Gastrocnemius medialis (tissue), 4 donors: ENCODE measurements around the gene NOVA1. TPM values are rescaled to one million over a fixed set of nuclear protein-coding genes. Genes with fewer than 3 reads are reported as not detected.

Source experiments
- ATAC-seq, 2 donors: fragments of 150-250 bp; one replicate each; pipeline ENCODE4 v1.9.1; 2016
- DNase-seq, 2 donors: peaks; one replicate each; pipeline ENCODE4 v3.0.0-alpha.2; 2019
- H3K27ac ChIP-seq, 4 donors: fragments of 200-600 bp; sonication (generic); 1 replicate in 1 of 4; 2 replicates in 3 of 4; pipeline ENCODE4 v1.5.1; 2016 to 2018; ENCODE audit warnings: mild to moderate bottlenecking in 2 of 4, moderate library complexity in 1 of 4
- H3K27me3 ChIP-seq, 3 donors: fragments of 200-600 bp; sonication (generic) in 2 of 3; 1 replicate in 1 of 3; 2 replicates in 2 of 3; pipeline versions ENCODE4 v1.5.1 to v1.6.0; 2016 to 2019; ENCODE audit warnings: mild to moderate bottlenecking in 1 of 3, moderate library complexity in 1 of 3
- H3K36me3 ChIP-seq, 2 donors: fragments of 200-600 bp; sonication (generic) in 1 of 2; one replicate each; pipeline ENCODE4 v1.5.1; 2017 to 2018
- H3K4me1 ChIP-seq, 2 donors: fragments of 200-600 bp; sonication (generic) in 1 of 2; one replicate each; pipeline ENCODE4 v1.5.1; 2016 to 2017; ENCODE audit warnings: mild to moderate bottlenecking in 2 of 2
- H3K4me3 ChIP-seq, 4 donors: fragments of 200-600 bp; sonication (generic) in 3 of 4; 1 replicate in 1 of 4; 2 replicates in 3 of 4; pipeline ENCODE4 v1.5.1; 2016 to 2019; ENCODE audit warnings: mild to moderate bottlenecking in 2 of 4
- H3K9me3 ChIP-seq, 3 donors: fragments of 200-600 bp; sonication (generic) in 2 of 3; 1 replicate in 1 of 3; 2 replicates in 2 of 3; pipeline ENCODE4 v1.5.1; 2016 to 2019
- POLR2A ChIP-seq, 2 donors: fragments of 450-650 bp; IDR thresholded peaks; one replicate each; pipeline ENCODE4 v1.6.1; 2017; ENCODE audit warnings: antibody characterized with exemption in 2 of 2, mild to moderate bottlenecking in 2 of 2, moderate library complexity in 2 of 2
- in situ Hi-C, 4 donors: fragments of 200-750 bp; cut with MboI; loops; one replicate each; pipeline versions ENCODE4 v1.15.0 to v1.8.0; 2017; ENCODE audit warnings: low sequenced_read_pairs in 4 of 4
- intact Hi-C: fragments of 100-400 bp; cut with DNase I; formaldehyde crosslinking; loops from one replicate; pipeline ENCODE4 v1.15.1; 2023; ENCODE audit warnings: low total_unique reads
- total RNA-seq, 4 donors: library from RNA; depleted of rRNA; stranded (reverse); fragments of >200 nt; gene quantifications; one replicate each; pipeline versions ENCODE4 v1.1.0 to v1.2.3, GENCODE V29; 2016
- TF ChIP-seq, protein P1 (sequence below), 5 experiments: fragments of 450-650 bp in 3 of 5; fragments of 200-600 bp in 2 of 5; sonication (generic) in 2 of 5; IDR thresholded peaks in 4 of 5; conservative IDR thresholded peaks in 1 of 5; 1 replicate in 4 of 5; 2 replicates in 1 of 5; pipeline ENCODE4 v1.5.1; 2016 to 2019; ENCODE audit warnings: antibody characterized with exemption in 5 of 5, mild to moderate bottlenecking in 3 of 5, moderate library complexity in 3 of 5

Gene NOVA1
- total RNA-seq, 4 donors from 2014 or later, result 2.7 to 10.2 (median 4.6) TPM

DNA sequence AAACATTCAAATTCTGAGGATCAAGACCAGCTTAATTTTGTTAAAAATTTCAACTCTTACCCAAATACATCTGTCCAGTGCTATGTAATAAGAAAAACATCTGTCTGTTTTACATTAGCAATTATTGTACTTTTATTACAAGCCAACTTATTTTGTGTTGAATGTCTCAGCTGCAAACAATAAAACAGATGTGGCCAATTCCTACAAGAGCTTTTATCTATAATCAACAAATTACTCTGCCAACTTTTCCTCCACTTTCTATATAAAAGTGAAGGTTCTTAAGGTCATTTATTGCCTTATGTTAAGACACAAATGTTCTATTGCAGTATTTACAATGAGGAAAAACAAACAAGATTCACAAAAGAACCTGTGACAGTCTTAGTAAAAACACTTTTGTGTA lies 72.7 kb downstream of the NOVA1 start:
- DNase-seq (no peak), ATAC-seq (no peak)
- TF ChIP-seq POLR2A (IDR thresholded peaks at IDR 0.05), result no peak
- TF ChIP-seq, protein P1, sequence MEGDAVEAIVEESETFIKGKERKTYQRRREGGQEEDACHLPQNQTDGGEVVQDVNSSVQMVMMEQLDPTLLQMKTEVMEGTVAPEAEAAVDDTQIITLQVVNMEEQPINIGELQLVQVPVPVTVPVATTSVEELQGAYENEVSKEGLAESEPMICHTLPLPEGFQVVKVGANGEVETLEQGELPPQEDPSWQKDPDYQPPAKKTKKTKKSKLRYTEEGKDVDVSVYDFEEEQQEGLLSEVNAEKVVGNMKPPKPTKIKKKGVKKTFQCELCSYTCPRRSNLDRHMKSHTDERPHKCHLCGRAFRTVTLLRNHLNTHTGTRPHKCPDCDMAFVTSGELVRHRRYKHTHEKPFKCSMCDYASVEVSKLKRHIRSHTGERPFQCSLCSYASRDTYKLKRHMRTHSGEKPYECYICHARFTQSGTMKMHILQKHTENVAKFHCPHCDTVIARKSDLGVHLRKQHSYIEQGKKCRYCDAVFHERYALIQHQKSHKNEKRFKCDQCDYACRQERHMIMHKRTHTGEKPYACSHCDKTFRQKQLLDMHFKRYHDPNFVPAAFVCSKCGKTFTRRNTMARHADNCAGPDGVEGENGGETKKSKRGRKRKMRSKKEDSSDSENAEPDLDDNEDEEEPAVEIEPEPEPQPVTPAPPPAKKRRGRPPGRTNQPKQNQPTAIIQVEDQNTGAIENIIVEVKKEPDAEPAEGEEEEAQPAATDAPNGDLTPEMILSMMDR (IDR thresholded peaks at IDR 0.05 in 4 of 5, conservative IDR thresholded peaks at IDR 0.05 in 1 of 5), result no peak
- intact Hi-C loops, result no loop called here
- Histone ChIP-seq H3K9me3 (no peaks in the 10 kb centered on the region), H3K27ac (no peak overlapping the region), H3K4me3 (no peak overlapping the region), H3K4me1 (no peaks in the 10 kb centered on the region), H3K36me3 (no peaks in the 10 kb centered on the region), H3K27me3 (no peaks in the 10 kb centered on the region)
- in situ Hi-C loops, result no loop called here

DNA sequence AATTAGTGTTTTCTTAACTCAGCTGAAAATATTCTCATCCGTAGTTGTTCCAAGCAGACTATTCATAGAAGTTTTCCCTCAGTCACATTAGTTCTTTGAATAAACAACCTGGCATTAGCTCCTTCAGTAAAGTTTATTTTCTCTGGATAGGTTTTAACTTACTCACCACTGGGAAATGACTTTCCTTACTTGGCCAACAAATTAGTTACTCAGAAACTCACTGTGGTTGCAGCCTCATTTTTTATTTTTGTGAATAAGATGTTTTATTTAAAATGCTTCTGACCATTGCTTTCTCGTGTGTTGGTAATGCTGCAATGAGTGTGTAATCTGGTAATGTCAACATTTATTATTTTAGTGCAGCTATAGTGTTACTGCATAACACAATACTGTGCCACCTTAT lies 74.9 kb downstream of the NOVA1 start:
- no peak for ATAC-seq
- intact Hi-C loops (no loop called here), in situ Hi-C loops (no loop called here)
- no peaks in the 10 kb centered on the region for H3K27me3 ChIP-seq
- no peak for DNase-seq
- no peaks in the 10 kb centered on the region for H3K4me1 ChIP-seq
- no peak for TF ChIP-seq POLR2A (IDR thresholded peaks at IDR 0.05)
- TF ChIP-seq, protein P1 (IDR thresholded peaks at IDR 0.05 in 4 of 5, conservative IDR thresholded peaks at IDR 0.05 in 1 of 5), result no peak
- no peak overlapping the region for H3K27ac ChIP-seq
- no peaks in the 10 kb centered on the region for H3K36me3 ChIP-seq
- H3K4me3 ChIP-seq, result no peak overlapping the region
- H3K9me3 ChIP-seq, result no peaks in the 10 kb centered on the region

DNA sequence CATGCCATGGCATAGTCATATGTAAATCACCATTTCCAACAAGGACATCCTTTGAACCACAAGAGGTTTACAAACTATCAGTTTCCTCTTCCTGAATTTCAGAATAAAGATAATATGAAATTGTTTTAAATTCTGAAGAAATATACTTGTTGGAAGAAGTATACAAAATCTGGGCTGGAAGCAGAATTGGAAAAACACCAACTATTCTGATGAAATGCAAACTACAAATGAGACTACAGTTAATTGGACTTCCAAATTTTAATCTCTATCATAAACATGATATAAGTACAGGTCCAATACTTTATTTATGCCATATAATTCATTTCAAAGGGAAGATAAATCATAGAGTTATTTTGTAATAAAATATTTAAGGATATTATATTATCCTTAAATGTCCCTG lies 80.1 kb downstream of the NOVA1 start:
- no peak for DNase-seq
- H3K36me3 ChIP-seq, result no peaks in the 10 kb centered on the region
- TF ChIP-seq, protein P1 (IDR thresholded peaks at IDR 0.05 in 4 of 5, conservative IDR thresholded peaks at IDR 0.05 in 1 of 5), result no peak
- no peak for TF ChIP-seq POLR2A (IDR thresholded peaks at IDR 0.05)
- in situ Hi-C loops, result no loop called here
- no peaks in the 10 kb centered on the region for H3K4me1 ChIP-seq
- no peak for ATAC-seq
- no peaks in the 10 kb centered on the region for H3K9me3 ChIP-seq
- no peak overlapping the region for H3K27ac ChIP-seq
- H3K27me3 ChIP-seq, result no peaks in the 10 kb centered on the region
- intact Hi-C loops, result no loop called here
- H3K4me3 ChIP-seq, result no peak overlapping the region

DNA sequence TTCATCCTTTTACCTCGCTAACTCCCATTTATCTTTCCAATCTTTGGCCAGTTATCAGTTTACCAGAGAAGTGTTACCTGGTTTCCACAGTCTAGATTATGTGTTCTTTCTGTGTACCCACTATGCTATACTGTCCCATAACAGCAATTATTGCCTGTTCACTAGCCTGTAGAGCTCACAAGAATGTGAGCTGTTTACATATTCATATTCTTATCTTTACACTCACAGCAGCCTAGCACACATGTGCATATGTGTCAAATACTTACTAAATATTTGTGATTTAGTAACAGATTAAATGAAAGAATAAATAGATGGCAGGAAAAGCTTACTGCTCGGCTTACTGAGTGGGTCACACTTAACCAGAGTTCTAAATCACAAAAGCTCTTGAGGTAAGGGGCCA lies 97.8 kb downstream of the NOVA1 start:
- Histone ChIP-seq H3K36me3 (no peaks in the 10 kb centered on the region), H3K27ac (no peak overlapping the region), H3K4me3 (no peak overlapping the region), H3K9me3 (no peaks in the 10 kb centered on the region), H3K4me1 (no peaks in the 10 kb centered on the region), H3K27me3 (no peaks in the 10 kb centered on the region)
- TF ChIP-seq, protein P1 (IDR thresholded peaks at IDR 0.05 in 4 of 5, conservative IDR thresholded peaks at IDR 0.05 in 1 of 5), result no peak
- TF ChIP-seq POLR2A (IDR thresholded peaks at IDR 0.05), result no peak
- intact Hi-C loops (no loop called here), in situ Hi-C loops (no loop called here)
- ATAC-seq (no peak), DNase-seq (no peak)

DNA sequence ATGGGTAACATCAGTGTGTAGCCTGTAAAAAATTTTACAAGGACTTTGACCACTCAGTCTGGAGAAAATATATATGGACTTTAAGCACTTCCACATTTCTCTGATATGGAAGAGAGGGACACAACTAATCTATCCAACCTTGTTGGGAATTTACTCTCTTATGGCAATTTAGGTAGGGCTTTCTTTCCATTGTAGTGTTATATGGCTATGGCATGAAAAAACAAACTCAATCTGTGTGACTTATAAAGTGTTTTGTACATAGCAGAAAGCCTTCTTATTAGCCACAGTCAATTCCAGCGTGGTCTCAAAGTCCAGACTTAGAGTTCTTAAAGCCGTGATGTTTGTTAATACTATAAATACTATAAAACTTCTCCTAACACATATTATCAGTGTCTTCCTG lies 98.3 kb downstream of the NOVA1 start:
- Histone ChIP-seq H3K27me3 (no peaks in the 10 kb centered on the region), H3K4me3 (no peak overlapping the region), H3K4me1 (no peaks in the 10 kb centered on the region), H3K27ac (no peak overlapping the region), H3K9me3 (no peaks in the 10 kb centered on the region), H3K36me3 (no peaks in the 10 kb centered on the region)
- TF ChIP-seq, protein P1 (IDR thresholded peaks at IDR 0.05 in 4 of 5, conservative IDR thresholded peaks at IDR 0.05 in 1 of 5), result no peak
- no peak for TF ChIP-seq POLR2A (IDR thresholded peaks at IDR 0.05)
- in situ Hi-C loops (no loop called here), intact Hi-C loops (no loop called here)
- ATAC-seq (no peak), DNase-seq (no peak)
